Measurements from ENCODE around the gene PAFAH2.

DNA sequence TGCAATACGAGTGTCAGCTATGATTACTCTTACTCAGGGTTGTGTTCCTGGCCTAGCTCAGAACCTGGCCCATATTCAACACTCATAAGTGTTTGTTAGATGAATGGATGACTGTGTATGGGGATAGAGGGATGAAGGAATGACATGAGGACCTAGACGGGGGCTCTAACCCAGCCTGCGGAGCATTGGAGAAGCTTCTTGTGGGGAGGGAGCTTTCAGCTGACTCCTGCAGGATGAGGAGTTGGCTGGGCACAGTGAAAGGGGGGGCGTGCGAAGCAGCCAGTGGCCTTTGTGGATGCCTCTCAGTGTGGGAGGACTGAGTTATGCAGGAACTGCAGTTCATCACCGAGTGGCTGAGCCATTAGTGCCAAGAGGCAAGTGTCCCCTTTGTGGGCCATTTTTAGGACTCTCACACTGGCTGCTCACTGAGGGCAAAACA, 22.5 kb upstream of the PAFAH2 start:
- TF ChIP-seq, protein P1, sequence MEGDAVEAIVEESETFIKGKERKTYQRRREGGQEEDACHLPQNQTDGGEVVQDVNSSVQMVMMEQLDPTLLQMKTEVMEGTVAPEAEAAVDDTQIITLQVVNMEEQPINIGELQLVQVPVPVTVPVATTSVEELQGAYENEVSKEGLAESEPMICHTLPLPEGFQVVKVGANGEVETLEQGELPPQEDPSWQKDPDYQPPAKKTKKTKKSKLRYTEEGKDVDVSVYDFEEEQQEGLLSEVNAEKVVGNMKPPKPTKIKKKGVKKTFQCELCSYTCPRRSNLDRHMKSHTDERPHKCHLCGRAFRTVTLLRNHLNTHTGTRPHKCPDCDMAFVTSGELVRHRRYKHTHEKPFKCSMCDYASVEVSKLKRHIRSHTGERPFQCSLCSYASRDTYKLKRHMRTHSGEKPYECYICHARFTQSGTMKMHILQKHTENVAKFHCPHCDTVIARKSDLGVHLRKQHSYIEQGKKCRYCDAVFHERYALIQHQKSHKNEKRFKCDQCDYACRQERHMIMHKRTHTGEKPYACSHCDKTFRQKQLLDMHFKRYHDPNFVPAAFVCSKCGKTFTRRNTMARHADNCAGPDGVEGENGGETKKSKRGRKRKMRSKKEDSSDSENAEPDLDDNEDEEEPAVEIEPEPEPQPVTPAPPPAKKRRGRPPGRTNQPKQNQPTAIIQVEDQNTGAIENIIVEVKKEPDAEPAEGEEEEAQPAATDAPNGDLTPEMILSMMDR (conservative IDR thresholded peaks at IDR 0.05), result no peak
- TF ChIP-seq ZFX (IDR thresholded peaks at IDR 0.05), result no peak

All from C4-2B (cell line).